ENCODE measurements around the gene MAU2. TPM values are rescaled to one million over a fixed set of nuclear protein-coding genes. Genes with fewer than 3 reads are reported as not detected.
"Not testable (repeated sequence)": the region's sequence is repeated elsewhere in the genome, so short reads cannot be mapped to it uniquely, and the experiment has no call there.

MAU2 gene
- total RNA-seq, 1 experiment from 2014 or later: 34.7 TPM

- DNase-seq (ENCODE audit: low spot score): no peak
These were observed 63.9 kb downstream of the MAU2 start for GRCh38 chr19:19384486-19384885.

GRCh38 chr19:19385131-19385895, 64.7 kb downstream of the MAU2 start:
- peak; percentile 96 for DNase-seq (ENCODE audit: low spot score)

GRCh38 chr19:19385896-19386869, 65.6 kb downstream of the MAU2 start:
- DNase-seq (ENCODE audit: low spot score): peak; percentile 9

- DNase-seq (ENCODE audit: low spot score): no peak
These were observed 66.5 kb downstream of the MAU2 start for GRCh38 chr19:19387108-19387507.

DNA sequence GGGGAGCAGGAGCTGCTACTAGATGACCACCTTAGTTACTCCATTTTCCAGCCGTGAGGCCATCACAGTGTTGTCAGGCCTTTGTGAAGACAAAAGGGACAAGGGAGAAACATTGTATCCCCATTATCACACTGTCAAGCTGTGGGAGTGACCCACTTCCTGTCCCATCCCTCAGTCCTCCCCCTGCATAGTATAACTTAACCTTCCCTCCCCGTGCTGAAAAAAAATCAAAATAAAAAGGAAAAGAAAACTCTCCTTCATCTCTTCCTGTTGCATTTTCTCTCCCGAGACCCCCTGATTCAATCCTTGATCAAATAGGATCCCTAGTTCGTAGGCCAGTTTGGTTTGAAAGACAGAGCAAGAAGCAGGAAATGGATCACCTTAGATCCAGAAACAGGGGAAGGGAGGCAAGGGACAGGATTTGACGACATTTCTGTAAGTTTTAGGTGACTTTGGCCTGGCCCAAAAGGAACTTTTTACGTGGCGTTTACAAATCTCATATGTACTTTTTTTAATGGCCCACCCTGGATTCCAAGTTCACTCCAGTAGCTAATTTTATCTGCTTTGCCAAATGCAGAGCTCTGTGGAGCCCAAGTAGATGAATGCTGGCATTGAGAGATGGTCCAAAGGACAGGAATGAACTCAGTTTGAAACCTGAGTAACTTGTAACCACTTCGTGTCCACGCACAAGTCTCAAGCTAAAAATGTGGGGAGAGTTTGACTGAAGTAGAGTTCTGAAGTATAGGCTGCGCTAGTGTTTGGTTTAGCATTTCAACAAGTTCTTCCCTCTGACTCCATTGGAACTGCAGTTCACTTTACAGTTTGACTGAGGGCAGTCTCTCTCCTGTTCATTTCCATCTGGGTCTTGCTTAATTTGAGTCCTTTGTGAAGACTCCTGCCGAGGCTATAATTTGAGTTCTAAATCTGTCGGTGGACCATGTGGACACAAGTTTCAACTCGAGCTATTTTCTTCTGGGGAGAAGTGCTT, 68.2 kb downstream of the MAU2 start:
- no peak for DNase-seq (ENCODE audit: low spot score)

DNA sequence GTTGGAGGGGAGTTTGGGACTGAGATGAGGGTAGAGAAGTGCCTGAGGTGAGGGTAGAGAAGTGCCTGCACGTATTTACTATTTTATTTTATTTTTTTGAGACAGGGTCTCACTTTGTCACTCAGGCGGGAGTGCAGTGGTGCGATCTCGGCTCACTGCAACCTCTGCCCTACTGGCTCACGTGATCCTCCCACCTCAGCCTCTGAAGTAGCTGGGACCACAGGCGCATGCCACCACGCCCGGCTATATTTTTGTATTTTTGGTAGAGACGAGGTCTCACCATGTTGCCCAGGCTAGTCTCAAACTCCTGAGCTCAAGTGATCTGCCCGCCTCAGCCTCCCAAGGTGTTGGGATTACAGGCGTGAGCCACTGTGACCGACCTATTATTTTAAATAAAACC, 69.1 kb downstream of the MAU2 start:
- not testable (repeated sequence) for DNase-seq (ENCODE audit: low spot score)

DNA sequence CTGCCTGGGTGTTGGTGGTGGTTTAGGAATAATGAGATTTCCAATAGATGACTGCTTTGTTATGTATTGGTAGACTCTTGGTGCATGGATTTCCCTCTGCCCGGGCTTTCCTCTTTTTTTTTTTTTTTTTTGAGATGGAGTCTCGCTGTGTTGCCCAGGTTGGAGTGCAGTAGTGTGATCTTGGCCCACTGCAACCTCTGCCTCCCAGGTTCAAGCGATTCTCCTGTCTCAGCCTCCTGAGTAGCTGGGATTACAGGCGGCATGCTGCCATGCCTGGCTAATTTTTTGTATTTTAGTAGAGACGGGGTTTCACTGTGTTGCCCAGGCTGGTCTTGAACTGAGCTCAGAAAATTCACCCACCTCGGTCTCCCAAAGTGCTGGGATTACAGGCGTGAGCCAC, 73.7 kb downstream of the MAU2 start:
- DNase-seq (ENCODE audit: low spot score): not testable (repeated sequence)

- DNase-seq (ENCODE audit: low spot score): no peak
These were observed 79.3 kb downstream of the MAU2 start for GRCh38 chr19:19399733-19400433.

DNA sequence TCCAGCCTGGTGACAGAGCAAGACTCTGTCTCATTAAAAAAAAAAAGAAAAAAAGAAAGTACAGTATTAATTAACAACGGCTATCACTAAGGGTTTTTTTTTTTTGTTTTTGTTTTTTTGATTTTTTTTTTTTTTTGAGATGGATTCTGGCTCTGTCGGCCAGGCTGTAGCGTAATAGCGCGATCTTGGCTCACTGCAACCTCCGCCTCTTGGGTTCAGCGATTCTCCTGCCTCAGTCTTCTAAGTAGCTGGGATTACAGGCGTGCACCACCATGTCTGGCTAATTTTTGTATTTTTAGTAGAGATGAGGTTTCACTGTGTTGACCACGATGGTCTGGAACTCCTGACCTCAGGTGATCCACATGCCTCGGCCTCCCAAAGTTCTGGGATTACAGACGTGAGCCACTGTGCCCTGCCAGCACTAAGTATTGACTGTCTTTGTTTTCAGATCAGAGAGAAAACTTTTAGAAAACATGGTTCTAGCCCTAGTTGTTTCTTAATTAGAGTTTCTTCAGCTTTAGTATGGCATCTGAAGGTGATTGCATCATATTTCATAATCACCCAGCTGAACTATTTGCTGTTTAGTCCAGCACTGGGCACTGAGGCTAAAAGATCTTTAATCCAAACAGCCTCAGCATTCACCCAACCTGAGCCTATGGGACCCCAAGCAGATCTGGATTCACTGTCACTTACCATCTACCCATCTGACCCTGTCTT, 82.2 kb downstream of the MAU2 start:
- no peak for DNase-seq (ENCODE audit: low spot score)

DNA sequence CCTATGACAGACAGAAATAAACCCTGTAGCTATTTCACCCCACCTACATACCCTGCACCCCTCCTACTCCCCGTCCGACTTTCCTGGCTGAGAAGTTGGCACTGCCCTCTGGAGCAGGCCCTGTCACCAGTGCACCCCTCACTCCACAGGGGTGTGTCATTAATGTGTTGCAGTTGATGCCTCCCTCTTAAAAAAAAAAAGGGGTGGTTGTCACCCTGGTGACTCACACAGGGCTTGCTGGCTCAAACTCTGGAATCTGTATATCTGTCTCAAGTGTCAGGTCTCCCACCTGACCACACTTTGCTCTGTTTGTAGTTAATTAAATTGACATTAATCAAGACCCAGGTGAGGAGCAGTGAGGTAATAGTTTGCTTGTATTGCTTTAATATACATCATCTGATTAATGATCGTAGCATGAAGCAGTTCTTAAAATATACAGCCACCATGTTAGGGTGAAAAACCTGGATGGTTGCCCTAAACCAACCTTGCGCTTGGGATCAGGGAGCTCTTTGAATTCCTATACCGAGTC, 82.8 kb downstream of the MAU2 start:
- DNase-seq (ENCODE audit: low spot score): peak; percentile 12

DNA sequence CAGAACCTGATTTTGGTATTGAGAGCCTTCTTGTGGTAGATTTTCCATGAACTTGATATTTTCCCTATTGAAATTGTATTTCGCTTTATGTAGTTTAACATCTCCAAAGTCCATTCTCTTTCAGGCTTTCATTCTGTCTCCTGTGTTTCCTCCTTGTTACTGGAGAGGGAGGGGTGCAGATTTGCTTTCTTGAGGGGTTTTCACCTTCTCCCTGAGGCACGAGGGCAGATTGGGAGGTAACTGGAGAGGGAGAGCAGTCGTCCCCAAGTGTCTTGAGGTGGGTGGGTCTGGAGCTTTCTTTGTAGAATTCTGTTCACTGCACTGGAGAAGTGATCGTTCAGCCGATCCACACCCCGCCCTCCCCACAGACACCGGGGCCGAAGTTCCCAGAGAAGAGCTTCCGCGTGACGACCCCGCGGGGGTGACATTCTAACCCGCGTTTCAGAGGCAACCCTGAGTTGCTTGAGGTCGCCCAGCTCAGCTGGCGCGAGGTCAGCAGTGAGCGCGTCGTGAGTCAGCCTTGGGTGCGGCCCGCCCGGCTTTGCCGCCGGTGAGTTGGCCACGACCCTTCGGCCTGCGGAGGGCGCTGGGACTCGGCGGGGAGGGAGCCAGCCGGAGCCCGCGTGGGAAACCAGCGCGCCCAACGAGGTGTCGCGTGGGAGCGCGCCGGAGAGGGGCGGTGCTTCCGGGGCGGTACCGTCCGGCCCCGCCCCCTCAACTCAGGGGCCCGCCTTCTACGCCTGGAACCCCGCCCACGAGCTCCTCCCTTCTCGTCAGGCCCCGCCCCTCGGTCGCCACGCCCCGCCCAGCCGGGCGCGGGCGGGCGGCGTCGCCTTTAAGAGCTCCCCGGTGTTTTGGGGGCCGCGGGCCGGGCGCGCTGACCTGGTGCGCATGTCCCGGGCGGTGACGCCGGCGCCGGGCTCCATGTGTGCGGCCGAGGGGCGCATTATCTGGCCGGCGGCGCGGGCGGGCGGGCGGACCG, 84.5 kb downstream of the MAU2 start, which contains the start of gene GATAD2A:
Gene GATAD2A, plus strand, starts transcription at position 797 of the 982 bp plus-strand sequence. CDS start 59,671 bp downstream, outside the sequence.
- peak; percentile 85 for DNase-seq (ENCODE audit: low spot score)

- DNase-seq (ENCODE audit: low spot score): no peak
These were observed 85.6 kb downstream of the MAU2 start for GRCh38 chr19:19405971-19406877.

GRCh38 chr19:19406878-19407632, 86.4 kb downstream of the MAU2 start:
- peak; percentile 59 for DNase-seq (ENCODE audit: low spot score)

DNA sequence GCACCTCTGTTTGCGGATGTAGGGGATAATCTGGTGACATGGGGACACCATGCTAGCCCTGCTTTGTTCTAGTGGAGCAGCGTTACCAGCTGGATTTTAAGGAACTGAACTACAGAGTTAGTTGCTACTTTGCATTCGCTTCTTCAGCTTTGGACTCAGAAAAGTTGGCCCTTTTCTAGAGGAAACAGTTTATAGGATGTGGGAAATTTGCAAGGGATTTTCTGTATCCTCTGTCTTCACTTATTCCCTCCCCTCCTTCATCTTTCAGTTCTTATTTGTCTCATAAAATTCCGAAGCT, 87.0 kb downstream of the MAU2 start:
- no peak for DNase-seq (ENCODE audit: low spot score)
